Lung microvascular endothelial cell (primary cell): Measurements from ENCODE around the gene RAB3GAP2. TPM values are rescaled to one million over a fixed set of nuclear protein-coding genes. Genes with fewer than 3 reads are reported as not detected.
"Not testable (repeated sequence)": the region's sequence is repeated elsewhere in the genome, so short reads cannot be mapped to it uniquely, and the experiment has no call there.

ENCODE experiments used
- DNase-seq, 2 donors: peaks; one replicate each; pipeline versions ENCODE4 v3.0.0 to v3.0.0-alpha.2; 2010; ENCODE audit warnings: low read depth in 2 of 2
- total RNA-seq: library from RNA; depleted of rRNA; stranded (reverse); fragments of >200 nt; gene quantifications from 2 replicates; pipeline ENCODE4 v1.2.1, GENCODE V29; 2014

RAB3GAP2 gene
- total RNA-seq, 1 donor from 2014 or later = 23.8 TPM

DNA sequence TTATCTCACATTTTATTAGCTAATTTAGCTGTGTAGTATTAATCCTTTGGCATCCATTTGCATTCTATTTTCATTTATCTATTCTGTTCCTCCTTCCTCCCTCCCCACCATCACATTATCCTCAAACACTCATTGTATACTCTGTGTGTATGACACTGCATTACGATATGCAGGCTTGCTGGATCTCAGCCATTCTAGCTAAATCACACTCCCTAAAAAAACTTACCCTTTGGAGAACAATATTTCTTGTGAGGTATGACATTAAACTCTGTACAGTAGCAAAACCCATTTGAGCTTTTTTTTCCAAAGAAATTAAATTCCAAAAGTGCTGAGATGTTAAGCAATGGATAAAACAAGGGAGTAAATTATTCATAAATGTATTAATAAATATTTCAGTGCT lies 11.4 kb upstream of the RAB3GAP2 start:
- no peak for DNase-seq

DNA sequence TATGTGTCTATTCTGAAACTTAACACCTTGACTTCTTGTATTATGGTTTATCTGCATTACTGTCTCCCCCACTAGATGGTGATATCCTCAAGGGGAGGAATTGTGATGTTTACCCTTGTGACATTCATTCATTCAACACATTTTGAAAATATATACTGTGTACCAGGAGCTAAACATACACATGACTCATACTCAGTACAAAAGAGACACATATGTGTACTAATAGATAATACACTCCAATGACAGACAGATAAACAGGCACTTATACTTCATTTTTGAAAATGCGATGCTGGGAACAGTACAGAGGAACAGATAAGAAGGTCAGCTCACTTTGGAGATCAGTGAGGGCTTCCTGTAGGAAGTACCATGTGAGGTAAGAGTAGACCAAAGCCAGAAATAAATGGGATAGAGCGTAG lies 8.9 kb upstream of the RAB3GAP2 start:
- peak; percentile 36 for DNase-seq

- DNase-seq = no peak
These were observed 8.0 kb upstream of the RAB3GAP2 start for GRCh38 chr1:220280249-220280648.

GRCh38 chr1:220278991-220279390 lies 6.7 kb upstream of the RAB3GAP2 start:
- no peak for DNase-seq

GRCh38 chr1:220275430-220275829 lies 3.2 kb upstream of the RAB3GAP2 start:
- DNase-seq = no peak

GRCh38 chr1:220274251-220274855 lies 2.1 kb upstream of the RAB3GAP2 start:
- DNase-seq = no peak

- no peak for DNase-seq
These were observed 513 bp upstream of the RAB3GAP2 start for GRCh38 chr1:220272841-220273090.

DNA sequence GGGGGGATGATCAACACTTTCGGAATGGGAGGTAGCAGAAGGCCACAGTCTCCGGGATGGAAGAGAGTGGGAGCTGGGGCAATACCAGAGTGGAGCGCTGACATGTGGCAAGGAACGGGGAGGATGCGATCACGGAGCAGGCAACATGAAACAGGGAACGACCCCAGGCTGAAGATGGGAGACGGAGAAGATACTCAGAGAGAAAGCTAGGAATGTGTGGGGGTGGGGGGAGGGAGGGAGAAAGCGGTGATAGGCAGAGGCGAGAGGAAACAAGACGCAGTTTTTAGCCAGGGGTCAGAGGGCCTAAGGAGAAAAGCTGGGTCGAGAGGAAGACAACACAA lies 577 bp downstream of the RAB3GAP2 start:
- DNase-seq = peak; percentile 17 to 27

- DNase-seq = no peak
These were observed 3.2 kb downstream of the RAB3GAP2 start for GRCh38 chr1:220269036-220269435.

GRCh38 chr1:220267630-220268029 lies 4.6 kb downstream of the RAB3GAP2 start:
- DNase-seq = no peak

DNA sequence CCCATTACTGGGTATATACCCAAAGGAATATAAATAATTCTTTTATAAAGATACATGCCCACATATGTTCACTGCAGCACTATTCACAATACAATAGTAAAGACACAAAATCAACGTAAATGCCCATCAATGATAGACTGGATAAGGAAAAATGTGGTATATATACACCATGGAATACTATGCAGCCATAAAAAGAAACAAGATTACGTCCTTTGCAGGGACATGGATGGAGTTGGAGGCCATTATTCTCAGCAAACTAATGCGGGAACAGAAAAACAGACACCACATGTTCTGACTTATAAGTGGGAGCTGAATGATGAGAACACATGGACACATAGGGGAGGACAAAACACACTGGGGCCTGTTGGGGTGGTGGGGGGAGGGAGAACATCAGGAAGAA lies 12.0 kb downstream of the RAB3GAP2 start:
- DNase-seq = not testable (repeated sequence)

DNA sequence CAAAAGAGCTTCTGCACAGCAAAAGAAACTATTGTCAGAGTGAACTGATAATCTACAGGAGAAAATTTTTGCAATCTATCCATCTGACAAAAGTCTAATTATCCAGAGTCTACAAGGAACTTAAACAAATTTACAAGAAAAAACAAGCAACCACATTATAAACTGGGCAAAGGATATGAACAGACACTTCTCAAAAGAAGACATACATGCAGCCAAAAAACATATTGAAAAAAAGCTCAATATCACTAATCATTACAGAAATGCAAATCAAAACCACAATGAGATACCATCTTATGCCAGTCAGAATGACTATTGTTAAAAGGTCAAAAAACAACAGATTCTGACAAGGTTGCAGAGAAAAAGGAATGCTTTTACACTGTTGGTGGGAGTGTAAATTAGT lies 12.5 kb downstream of the RAB3GAP2 start:
- not testable (repeated sequence) for DNase-seq

DNA sequence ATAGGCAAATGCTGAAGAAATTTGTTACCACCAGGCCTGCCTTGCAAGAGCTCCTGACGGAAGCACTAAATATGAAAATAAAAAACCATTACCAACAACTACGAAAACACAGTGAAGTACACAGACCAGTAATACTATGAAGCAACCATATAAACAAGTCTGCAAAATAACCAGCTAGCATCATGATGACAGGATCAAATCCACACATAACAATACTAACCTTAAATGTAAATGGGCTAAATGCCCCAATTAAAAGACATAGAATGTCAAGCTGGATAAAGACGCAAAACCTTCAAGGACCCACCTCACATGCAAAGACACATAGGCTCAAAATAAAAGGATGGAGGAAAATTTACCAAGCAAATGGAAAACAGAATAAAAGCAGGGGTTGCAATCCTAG lies 16.1 kb downstream of the RAB3GAP2 start:
- DNase-seq = not testable (repeated sequence)

DNA sequence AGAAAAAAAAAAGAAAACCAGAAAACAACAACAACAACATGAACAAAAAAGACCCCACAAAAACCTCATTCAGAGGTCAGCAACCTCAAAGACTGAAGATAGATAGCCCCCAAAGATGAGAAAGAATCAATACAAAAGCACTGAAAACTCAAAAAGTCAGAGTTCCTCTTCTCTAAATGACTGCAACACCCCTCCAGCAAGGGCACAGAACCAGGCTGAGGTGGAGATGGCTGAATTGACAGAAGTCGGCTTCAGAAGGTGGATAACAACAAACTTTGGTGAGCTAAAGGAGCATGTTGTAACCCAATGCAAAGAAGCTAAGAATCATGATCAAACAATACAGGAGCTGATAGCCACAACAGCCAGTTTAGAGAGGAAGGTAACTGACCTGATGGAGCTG lies 17.0 kb downstream of the RAB3GAP2 start:
- DNase-seq = no peak

DNA sequence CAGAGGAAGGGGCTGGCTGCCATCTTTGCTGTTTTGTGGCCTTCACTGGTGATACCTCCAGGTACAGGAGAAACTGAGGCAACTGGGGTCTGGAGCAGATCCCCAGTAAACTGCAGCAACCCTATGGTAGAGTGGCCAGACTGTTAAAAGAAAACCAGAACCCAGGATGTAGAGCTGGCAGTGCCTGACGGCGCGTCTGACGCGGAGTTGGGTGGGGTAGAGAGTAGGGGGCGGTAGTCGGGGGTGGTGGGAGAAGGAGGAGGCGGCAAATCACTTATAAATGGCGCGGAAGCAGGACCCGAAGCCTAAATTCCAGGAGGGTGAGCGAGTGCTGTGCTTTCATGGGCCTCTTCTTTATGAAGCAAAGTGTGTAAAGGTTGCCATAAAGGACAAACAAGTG lies 19.0 kb downstream of the RAB3GAP2 start:
- DNase-seq = not testable (repeated sequence)

DNA sequence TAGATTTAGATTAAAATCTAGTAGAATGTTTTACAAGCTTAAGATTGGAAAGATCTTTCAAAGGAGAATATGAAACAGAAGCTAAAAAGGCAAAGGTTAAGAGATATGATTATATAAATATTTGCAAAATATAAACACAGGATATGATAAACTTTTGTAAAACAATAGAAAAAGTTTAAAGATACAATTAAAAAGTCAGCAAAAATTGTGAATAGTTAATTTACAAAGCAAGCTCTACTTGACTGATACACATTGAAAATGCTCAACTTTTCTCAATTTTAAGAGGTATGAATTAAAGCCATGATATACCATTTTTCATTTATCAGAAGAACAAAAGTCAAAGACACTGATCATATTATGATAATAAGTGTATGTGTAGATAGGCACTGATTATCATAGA lies 21.0 kb downstream of the RAB3GAP2 start:
- no peak for DNase-seq

DNA sequence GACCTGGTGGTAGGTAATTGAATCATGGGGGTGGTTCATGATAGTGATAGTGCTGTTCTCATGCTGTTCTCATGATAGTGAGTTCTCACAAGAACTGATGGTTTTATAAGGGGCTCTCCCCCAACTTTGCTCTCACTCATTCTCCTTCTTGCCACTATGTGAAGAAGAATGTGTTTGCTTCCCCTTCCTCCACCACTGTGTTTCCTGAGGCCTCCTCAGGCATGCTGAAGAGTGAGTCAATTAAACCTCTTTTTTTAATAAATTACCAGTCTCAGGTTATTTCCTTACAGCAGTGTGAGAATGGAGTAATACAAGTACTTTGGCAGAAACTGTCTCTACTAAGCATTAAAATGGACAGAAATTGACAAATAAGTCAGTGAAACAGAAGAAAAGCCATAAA lies 21.6 kb downstream of the RAB3GAP2 start:
- DNase-seq = peak in 1 of 2 donors; percentile 68

DNA sequence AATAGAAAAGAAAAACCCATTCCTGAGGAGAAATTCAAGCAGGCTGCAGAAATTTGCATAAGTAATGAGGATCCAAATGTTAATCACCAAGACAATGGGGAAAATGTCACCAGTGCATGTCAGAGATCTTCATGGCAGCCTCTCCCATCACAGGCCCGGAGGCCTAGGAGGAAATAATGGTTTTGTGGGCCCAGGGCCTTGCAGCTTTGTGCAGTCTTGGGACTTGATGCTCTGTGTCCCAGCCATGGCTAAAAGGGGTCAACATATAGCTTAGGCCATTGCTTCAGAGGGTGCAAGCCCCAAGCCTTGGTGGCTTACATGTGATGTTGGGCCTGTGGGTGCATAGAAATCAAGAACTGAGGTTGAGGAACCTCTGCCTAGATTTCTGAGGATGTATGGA lies 22.7 kb downstream of the RAB3GAP2 start:
- DNase-seq = no peak

DNA sequence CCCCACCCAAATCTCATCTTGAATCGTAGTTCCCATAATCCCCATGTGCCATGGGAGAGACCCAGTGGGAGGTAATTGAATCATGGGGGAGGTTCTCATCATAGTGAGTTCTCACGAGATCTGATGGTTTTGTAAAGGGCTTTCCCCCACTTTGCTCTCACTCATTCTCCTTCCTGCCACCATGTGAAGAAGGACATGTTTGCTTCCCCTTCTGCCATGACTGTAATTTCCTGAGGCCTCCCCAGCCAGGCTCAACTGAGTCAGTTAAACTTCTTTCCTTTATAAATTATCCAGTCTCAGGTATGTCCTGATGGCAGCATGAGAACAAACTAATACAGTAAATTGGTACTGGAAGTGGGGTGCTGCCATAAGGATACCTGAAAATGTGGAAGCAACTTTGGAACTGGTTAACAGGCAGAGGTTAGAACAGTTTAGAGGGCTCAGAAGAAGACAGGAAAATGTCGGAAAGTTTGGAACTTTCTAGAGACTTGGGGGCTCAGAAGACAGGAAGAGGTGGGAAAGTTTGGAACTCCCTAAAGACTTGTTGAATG lies 23.5 kb downstream of the RAB3GAP2 start:
- DNase-seq = not testable (repeated sequence)

DNA sequence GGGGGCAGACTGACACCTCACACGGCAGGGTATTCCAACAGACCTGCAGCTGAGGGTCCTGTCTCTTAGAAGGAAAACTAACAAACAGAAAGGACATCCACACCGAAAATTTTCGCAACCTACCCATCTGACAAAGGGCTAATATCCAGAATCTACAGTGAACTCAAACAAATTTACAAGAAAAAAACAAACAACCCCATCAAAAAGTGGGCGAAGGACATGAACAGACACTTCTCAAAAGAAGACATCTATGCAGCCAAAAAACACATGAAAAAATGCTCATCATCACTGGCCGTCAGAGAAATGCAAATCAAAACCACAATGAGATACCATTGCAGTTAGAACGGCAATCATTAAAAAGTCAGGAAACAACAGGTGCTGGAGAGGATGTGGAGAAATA lies 26.4 kb downstream of the RAB3GAP2 start:
- not testable (repeated sequence) for DNase-seq

- no peak for DNase-seq
These were observed 28.3 kb downstream of the RAB3GAP2 start for GRCh38 chr1:220243947-220244346.

GRCh38 chr1:220241072-220241663 lies 31.1 kb downstream of the RAB3GAP2 start:
- no peak for DNase-seq

- no peak for DNase-seq
These were observed 32.3 kb downstream of the RAB3GAP2 start for GRCh38 chr1:220239966-220240365.

DNA sequence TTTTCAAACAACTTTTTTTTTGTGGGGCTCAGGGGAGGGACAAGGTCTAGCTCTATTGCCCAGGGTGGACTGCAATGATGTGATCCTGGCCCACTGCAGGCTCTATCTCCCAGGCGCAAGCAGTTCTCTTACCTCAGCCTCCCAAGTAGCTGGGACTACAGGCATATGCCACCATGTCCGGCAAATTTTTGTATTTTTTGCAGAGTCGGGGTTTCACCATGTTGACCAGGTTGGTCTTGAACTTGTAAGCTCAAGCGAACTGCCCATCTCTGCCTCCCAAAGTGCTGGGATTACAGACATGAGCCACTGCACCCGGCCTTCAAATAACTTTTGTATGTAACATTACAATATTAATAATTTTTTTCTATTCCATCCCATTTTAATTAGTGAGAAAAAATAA lies 33.0 kb downstream of the RAB3GAP2 start:
- DNase-seq = no peak
